Measurements from ENCODE around the gene MLLT3.

MLLT3 gene

DNA sequence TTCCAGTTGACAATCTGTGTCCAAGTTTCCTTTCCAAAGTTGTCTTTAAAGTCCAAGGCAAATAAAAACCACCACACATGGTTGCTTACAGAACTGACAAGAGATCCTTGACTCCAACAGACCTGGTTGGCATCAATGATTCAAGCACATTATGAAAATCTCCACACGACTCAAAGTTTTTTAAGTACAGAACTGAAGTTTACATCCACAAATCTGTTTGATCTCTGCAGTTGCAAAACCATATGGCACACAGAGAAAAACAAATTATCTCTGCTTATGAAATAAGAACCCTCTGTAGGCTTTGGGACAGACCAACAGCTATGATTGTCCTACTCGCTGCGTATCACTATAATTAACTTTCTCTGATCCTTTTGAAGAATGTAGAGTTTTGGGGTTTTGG is 60.8 kb downstream of the MLLT3 start:
- FAIRE-seq (no peak), DNase-seq (ENCODE audit: insufficient read length, low spot score) (no peak)

DNA sequence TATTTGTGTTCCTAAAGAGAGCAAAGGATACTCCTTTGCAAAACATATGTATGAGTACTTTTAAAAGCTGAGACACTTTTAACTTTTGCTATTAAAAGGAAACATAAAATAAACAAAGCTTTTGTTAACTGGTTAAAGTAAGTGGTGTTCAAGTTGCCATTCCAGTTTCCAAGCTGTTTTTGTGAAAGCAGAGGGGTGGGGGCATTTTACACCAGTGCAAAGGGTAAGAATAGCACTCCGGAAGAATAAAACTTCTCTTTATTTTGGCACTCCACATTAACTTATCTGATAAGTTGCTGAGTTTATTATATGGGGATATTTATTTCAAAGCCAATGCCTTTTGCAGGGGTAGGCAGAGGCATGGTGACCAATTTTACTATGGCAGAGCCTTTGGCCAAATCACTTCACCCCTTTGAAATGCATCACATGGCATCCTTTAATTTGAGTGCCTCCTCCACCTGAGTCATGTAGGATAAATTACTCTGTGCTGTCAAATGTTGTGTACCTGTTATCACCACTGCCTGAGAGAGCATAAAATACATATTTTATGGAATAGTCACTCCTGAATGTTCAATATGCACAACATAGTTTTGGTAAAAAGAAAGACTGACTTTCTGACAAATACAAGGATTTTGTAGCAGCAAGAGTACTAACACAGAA is 62.9 kb downstream of the MLLT3 start:
- FAIRE-seq (no peak), DNase-seq (ENCODE audit: insufficient read length, low spot score) (no peak)

DNA sequence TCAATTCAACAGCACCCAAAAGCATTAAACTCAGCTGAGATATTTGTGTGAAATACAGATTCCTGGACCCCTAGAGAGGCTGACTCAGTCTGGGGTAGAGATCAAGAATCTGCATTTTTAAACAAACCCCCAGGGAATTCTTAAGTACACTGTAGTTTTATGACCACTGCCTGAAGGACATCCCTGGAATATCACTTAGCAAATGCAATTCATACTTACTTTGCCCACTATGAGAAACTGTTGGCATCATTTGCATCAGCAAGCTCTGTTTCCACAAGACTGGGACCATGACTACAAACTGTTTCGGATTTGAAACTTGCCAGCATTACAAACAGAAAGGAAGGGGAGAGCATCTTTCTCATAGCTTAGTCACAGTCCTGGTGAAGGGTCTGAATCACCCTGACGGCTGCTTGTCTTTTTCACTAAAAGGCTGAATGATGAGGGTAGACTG is 63.7 kb downstream of the MLLT3 start:
- FAIRE-seq (no peak), DNase-seq (ENCODE audit: insufficient read length, low spot score) (no peak)

DNA sequence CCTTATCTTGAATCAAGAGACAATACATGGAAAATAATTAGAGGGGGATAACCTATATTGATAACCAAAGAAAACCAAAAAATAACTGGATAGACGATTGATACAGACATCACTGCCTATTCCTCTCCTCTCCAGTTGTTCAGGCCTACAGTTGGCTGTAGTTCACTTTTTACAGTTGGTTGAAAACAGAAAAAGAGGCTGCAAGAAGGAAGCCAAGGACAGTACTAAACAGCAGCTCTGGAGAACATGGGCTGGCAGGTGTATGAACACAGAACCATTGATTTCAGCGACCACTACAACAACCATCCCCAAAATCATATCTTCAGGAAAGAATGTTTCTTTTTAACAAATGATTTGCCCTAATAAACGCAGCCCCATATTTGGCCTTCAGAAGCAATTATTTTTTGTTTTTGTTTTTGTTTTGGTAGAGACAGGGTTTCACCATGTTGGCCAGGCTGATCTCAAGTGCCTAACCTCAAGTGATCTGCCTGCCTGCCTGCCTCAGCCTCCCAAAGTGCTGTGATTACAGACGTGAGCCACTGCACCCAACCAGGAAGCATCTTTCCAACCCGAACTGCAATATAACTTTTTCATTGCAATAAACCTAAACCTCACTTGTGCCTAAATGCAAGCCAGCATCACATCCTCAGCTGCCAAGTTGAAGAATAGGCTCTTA is 64.3 kb downstream of the MLLT3 start:
- FAIRE-seq (no peak), DNase-seq (ENCODE audit: insufficient read length, low spot score) (no peak)

DNA sequence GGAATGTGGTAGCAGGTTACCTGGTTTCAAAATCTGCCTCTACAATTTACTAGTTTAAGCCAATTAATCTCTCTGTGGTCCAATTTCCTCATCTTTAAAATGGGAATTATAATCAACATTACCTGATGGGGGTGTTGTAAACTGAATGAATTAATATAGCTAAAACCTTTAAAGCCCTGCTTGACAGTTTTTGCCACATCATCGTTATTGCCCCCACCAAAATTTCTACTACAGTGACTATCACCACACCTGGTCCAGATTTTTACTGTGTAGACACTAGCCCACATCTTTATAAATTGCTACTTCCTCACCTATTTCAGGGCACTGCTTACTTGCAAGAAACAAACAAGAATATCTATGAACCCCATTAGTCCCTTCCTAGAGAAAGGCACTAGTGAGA is 65.0 kb downstream of the MLLT3 start:
- FAIRE-seq: no peak

DNA sequence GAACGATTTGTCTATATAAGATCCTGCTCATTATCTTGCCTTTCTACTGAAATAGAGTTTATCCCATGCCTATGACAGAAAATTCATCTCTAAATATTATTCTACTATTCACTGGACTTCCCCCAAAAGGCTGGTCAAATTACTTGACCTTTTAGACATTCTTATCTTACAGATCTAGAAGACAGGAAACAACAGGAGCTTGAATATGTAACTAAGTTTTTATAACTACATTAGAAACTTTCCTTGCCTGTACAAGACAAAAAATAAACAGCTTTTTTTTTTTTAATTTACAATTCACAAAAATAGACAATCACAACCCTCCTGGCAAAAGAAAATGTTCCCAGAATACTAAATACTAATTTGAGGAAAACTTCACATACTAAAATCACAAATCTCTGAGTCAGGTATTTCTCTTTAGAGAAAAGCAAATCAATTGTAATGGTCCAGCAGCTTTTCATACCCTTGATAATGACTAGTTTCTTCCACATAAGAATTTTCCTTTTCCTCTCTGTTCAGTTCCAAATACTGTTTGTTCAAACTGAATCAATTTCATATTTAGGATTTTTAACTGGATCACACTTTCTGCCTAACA is 68.6 kb downstream of the MLLT3 start:
- DNase-seq (ENCODE audit: insufficient read length, low spot score) (no peak), FAIRE-seq (no peak)

More for the DNA sequence above, 65.0 kb downstream of the MLLT3 start:
- DNase-seq (ENCODE audit: insufficient read length, low spot score): no peak

DNA sequence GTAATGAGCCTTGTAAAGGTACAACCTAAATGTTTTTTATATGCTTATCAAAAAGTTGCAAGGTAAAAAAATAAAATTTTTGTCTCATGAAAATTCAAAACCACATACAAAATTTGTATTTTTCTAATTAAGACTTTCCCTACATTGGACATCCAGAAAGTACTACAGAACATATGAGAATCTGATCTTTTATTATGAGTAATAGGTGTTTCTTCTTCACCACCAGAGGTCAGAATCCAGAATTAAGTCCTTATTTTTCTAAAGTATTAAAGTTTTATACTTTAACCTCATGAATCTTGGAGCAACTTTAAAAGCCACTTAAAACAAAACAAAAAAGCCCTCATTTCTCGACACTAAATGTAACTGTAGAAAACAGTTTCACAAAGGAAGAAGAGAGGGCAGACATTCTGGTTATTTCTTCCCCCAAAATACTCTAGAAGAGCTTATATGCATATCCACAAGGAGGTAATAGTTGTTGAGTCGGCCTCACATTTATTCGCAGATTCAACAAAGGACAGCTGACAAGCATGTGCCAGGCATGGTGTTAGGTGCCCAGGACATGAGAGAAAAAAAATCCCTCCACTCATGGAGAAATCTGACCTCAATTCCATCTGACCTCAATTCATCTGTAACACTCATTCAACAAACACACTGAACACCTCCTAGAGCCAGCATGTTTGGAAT is 69.3 kb downstream of the MLLT3 start:
- DNase-seq (ENCODE audit: insufficient read length, low spot score) (no peak), FAIRE-seq (no peak)

DNA sequence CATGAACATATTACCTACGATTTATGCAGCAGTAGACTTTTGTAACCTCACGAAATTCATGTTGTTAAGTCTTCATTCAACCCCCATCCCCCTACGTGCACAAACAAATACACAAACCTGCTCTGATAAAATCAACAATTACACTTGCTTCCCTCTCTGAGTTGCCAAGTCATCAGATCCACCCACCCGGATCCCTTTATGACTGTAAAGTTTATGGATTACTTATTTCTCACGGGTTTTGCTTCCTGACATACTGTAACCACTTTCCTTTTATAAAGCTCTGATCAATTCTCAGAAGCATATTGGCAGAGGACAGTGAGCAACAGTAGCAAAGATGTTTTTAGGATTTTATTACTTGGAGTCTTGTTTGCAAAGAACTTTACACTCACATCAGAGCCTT is 70.5 kb downstream of the MLLT3 start:
- no peak for FAIRE-seq
- no peak for DNase-seq (ENCODE audit: insufficient read length, low spot score)

DNA sequence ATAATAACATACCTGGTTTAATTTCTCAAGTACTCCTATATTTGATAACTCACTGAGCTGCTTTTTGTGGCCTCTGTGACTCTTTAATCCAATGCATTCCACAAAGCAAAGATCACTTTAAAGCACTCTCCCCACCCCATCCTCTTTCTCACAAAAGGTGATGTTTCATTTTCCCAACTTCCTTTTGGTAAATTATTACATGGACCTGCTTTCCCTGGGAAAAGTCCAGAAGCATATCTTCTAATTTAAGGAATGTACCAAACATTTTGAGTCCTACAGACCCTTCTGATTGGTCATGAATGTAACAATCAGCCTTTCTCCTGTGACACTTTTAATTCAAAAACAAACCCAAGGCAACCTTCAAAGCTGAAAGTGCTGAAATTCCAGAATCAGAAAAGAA is 71.1 kb downstream of the MLLT3 start:
- FAIRE-seq: no peak

DNA sequence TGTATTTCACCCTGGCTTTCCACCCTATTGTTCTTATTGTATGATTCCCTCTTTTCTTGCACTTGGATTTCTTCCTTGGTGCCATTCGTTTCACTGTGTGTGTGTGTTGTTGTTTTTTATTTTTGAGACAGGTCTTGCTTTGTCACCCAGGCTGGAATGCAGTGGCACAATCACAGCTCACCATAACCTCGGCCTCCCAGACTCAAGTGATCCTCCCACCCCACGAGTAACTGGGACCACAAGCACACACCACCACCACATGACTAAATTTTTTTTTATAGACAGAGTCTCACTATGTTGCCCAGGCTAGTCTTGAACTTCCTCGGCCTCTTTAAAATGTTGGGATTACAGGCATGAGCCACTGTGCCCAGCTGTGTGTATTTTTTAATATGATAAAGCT is 72.0 kb downstream of the MLLT3 start:
- DNase-seq (ENCODE audit: insufficient read length, low spot score) (no peak), FAIRE-seq (no peak)

More for the DNA sequence above, 71.1 kb downstream of the MLLT3 start:
- no peak for DNase-seq (ENCODE audit: insufficient read length, low spot score)

DNA sequence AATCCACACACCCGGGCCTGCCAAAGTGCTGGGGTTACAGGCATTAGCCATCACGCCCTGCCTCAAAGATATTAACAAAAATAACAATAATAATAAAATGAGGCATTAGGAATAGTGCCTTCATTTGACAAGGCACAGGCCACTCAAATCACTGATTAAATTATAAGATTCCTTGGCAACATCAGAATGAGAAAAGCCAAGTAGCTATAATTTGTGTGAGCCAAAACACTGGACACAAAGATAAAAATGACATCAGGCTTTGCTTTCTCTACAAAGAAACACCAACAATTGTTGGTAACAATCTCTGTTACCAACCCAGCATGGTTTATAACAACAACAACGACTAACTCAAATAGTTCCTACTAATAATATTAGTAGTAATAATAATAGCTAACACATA is 73.2 kb downstream of the MLLT3 start:
- no peak for FAIRE-seq
- DNase-seq (ENCODE audit: insufficient read length, low spot score): no peak

DNA sequence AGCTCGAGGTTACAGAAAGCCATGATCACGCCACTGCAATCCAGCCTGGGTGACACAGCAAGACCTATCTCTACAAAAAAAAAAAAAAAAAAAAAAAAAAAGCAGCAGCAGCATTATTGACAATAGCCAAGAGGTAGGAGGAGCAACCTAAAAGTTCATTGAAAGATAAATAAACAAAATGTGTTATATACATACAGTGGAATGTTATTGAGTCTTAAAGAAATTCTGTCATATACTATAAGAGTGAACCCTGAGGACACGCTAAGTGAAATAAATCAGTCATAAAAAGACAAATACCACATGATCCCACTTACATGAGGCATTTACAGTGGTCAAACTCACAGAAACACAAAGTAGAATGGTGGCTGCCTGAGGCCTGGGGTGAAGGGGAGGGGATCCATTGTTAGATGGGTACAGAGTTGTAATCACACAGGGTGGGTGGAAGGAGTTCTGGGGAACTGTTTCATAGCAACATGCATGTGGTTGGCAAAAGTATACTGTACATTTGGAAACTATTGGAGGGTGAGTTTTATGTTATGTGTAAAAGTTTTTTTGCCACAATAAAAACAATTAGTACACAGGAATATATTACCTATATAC is 77.2 kb downstream of the MLLT3 start:
- FAIRE-seq: no peak
- no peak for DNase-seq (ENCODE audit: insufficient read length, low spot score)

DNA sequence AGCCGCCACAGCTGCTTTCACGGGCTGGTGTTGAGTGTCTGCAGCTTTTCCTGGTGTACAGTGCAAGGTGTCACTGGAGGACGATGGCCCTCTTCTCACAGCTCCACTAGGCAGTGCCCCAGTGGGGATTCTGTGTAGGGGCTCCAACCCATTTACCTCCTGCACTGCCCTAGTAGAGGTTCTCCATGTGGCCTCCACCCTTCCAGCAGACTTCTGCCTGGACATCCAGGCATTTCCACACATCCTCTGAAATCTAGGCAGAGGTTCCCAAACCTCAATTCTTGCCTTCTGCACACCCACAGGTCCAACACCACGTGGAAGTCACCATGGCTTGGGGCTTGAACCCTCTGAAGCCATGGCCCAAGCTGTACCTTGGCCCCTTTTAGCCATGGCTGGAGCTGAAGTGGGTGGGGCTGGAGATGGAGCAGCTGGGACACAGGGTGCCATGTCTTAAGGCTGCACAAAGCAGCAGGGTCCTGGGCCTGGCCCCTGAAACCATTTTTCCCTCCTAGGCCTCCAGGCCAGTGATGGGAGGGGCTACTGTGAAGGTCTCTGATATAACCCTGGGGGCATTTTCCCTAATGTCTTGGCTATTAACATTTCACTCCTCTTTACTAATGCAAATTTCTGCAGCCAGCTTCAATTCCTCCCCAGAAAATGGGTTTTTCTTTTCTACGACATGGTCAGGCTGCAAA is 82.0 kb downstream of the MLLT3 start:
- DNase-seq (ENCODE audit: insufficient read length, low spot score) (no peak), FAIRE-seq (no peak)

DNA sequence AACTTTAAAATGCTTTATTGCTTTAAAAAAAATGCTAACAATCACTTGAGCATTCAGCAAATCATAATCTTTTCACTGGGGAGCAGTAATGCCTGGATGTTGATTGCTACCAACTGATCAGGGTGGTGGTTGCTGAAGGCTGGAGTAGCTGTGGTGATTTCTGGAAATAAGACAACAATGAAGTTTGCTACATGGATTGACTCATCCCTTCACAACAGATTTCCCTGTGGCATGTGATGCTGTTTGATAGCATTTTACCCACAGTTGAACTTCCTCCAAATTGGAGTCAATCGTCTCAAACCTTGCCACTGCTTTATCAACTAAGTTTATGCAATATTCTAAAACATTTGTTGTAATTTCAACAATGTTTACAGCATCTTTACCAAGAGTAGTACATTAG is 83.3 kb downstream of the MLLT3 start:
- FAIRE-seq: no peak
- DNase-seq (ENCODE audit: insufficient read length, low spot score): no peak

DNA sequence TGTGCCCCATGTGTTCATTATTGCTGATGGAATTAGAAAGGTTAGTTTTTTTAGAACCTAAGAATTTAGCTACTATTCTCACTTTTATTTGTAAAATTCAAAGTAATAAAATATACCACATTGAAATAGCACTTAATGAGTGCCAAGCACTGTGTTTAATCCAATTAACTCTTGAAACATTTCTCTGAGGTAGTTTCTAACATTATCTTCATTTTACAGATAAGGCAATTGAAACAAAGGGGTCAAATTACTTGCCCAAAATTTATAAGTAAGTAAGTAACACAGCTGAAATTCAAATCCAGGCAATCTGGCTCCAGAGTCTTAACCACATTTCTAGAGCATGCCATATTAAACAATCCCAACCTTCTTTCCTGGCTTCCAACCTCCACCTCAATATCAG is 84.2 kb downstream of the MLLT3 start:
- DNase-seq (ENCODE audit: insufficient read length, low spot score): no peak
- FAIRE-seq: no peak

DNA sequence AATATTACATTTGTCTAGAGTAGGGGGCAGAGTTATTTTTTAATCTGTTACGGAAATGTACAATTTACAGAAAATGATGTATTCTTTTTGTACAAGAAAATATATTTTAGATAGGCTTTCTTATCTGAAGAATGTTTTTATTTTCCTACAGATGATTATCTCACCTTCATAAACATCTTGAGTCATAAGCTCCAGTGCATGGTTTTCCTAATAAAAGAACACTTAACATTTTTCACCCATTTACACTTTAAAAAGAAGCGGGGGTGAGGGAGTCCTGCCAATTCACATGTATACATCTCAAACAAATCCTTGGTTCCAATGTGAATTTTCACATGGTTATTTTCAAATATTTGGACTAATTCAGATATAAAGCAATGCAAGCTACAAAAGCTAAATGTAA is 85.0 kb downstream of the MLLT3 start:
- FAIRE-seq (no peak), DNase-seq (ENCODE audit: insufficient read length, low spot score) (no peak)

DNA sequence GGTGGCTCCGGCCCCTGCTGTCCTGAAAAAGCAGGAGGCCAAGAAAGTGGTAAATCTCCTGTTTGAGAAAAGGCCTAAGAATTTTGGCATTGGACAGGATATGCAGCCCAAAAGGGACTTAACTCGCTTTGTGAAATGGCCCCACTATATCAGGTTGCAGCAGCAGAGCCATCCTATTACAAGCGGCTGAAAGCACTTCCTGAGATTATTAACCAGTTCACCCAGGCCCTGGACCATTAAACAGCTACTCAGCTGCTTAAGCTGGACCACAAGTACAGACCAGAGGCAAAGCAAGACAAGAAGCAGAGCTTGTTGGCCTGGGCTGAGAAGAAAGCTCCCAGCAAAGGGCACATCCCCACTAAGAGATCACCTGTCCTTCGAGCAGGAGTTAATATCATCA is 89.7 kb downstream of the MLLT3 start:
- DNase-seq (ENCODE audit: insufficient read length, low spot score) (no peak), FAIRE-seq (no peak)

DNA sequence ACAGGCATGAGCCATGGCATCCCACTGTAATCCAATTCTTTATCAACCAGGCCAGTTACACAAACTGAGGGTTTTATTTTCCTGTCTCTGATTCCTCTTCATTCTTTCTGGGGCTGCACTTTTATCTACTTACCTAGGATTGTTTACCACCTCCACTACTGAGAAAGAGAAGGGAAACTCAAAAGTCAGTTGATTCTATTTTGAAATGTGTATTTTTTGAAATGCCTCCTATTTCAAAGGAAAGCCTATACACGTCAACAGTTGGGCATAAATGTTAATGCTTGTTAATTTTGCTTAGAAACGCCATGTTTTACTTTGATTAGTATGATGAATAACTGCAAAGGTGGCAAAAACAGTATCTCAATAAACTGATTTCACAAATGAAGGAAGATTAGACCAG is 92.5 kb downstream of the MLLT3 start:
- FAIRE-seq: no peak
- DNase-seq (ENCODE audit: insufficient read length, low spot score): no peak

DNA sequence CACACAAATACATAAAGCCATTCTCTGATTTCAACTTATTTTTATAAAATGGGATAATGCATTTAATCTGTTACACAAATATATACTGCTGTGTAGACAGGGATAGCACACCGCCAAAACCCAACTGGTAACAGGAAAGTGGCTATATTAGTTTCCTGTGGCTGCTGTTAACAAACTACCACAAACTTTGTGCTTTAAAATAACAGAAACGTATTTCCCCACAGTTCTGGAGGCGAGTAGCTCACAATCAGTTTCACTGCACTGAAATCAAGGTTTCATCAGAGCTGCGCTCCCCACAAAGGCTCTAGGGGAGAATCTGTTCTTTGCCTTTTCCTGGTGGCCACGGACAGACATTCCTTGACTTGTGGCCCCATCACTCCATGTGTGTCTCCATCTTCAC is 94.0 kb downstream of the MLLT3 start:
- FAIRE-seq (no peak), DNase-seq (ENCODE audit: insufficient read length, low spot score) (no peak)

DNA sequence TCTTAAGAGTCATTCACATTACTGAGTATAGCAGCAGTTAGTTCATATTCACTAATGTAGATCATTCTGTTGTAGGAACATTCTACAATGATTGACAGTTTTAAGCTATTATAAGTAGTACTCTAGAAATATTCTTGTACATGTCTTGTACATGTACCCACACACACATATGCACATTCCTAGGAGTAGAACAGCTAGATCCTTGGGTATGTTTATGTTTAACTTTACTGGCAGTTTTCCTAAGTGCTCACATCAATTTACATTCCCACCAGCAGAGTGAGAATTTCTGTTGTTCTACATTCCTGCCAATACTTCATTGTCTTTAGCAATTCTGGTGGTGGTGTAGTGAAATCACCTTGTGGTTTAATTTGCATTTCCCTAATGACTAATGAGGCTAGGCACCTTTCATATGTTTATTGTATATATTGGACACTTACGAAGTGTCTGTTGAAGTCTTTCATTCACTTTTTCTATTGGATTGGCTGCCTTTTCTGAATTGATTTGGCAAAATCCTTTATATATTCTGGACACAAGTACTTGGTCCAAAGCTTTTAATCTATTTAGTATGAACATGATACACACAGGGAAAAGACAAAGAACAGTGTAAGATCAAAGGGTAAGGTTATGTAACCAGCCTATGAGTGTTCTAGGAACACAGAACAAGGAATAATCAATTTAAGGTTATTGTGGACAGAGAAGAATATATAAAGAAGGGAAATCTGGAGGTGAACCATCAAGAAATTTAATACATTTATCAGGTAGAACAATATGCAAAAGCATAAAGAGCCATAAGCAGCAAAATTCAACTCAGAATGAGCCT is 95.6 kb downstream of the MLLT3 start:
- FAIRE-seq (no peak), DNase-seq (ENCODE audit: insufficient read length, low spot score) (no peak)

Measured in HTR-8/SVneo (cell line).